ENCODE data around the gene GPR132.

The GPR132 gene

GRCh38 chr14:105018414-105018813 lies 46.8 kb downstream of the GPR132 start:
- peaks cover 63% of the 10 kb centered on the region for H3K4me1 ChIP-seq (ENCODE audit: insufficient read depth, low read length, poor library complexity, severe bottlenecking)
- H3K79me2 ChIP-seq (ENCODE audit: insufficient read depth, low read length) = peaks cover 92% of the 10 kb centered on the region
- peaks cover 68% of the 10 kb centered on the region for H4K20me1 ChIP-seq (ENCODE audit: insufficient read depth, low read length, poor library complexity, severe bottlenecking)
- 0 out of 2 replicates have a peak, but pooled peaks cover 5% of the 10 kb centered on the region for H3K36me3 ChIP-seq (ENCODE audit: insufficient read depth, low read length)
- H3K9ac ChIP-seq (ENCODE audit: low read depth, low read length, poor library complexity, severe bottlenecking) = peak overlapping the region; percentile 100
- H3K9me3 ChIP-seq (ENCODE audit: insufficient read depth, low read depth, low read length) = no peaks in the 10 kb centered on the region
- no peaks in the 10 kb centered on the region for H3K9me2 ChIP-seq (replicated peaks; ENCODE audit: low read depth, low read length)
- H2AFZ ChIP-seq (ENCODE audit: low read length) = no peak overlapping the region
- peak overlapping the region; percentile 100 for H3K4me3 ChIP-seq (ENCODE audit: low read length, poor library complexity, severe bottlenecking)
- H3K4me2 ChIP-seq (ENCODE audit: low read depth, low read length, poor library complexity, severe bottlenecking) = peak overlapping the region; percentile 92
- peaks cover 8% of the 10 kb centered on the region for H3K27me3 ChIP-seq (ENCODE audit: insufficient read depth, low read length, poor library complexity, severe bottlenecking)
- no peak for TF ChIP-seq EZH2phosphoT487 (IDR thresholded peaks at IDR 0.05; ENCODE audit: borderline replicate concordance)
- no peaks in the 10 kb centered on the region for H3F3A ChIP-seq (ENCODE audit: low read depth)

GRCh38 chr14:105015905-105016304 lies 49.3 kb downstream of the GPR132 start:
- Histone ChIP-seq H4K20me1 (ENCODE audit: insufficient read depth, low read length, poor library complexity, severe bottlenecking) (peaks cover 93% of the 10 kb centered on the region), H3K9me2 (replicated peaks; ENCODE audit: low read depth, low read length) (no peaks in the 10 kb centered on the region), H3K79me2 (ENCODE audit: insufficient read depth, low read length) (peaks cover 100% of the 10 kb centered on the region), H3F3A (ENCODE audit: low read depth) (no peaks in the 10 kb centered on the region), H3K4me1 (ENCODE audit: insufficient read depth, low read length, poor library complexity, severe bottlenecking) (peaks cover 51% of the 10 kb centered on the region), H3K9ac (ENCODE audit: low read depth, low read length, poor library complexity, severe bottlenecking) (peak overlapping the region; percentile 100), H3K4me2 (ENCODE audit: low read depth, low read length, poor library complexity, severe bottlenecking) (peak overlapping the region; percentile 92), H2AFZ (ENCODE audit: low read length) (no peak overlapping the region), H3K9me3 (ENCODE audit: insufficient read depth, low read depth, low read length) (no peaks in the 10 kb centered on the region), H3K36me3 (ENCODE audit: insufficient read depth, low read length) (peaks cover 23% of the 10 kb centered on the region; the same call in 1 of the 2 replicates), H3K4me3 (ENCODE audit: low read length, poor library complexity, severe bottlenecking) (peak overlapping the region; percentile 100), H3K27me3 (ENCODE audit: insufficient read depth, low read length, poor library complexity, severe bottlenecking) (peaks cover 8% of the 10 kb centered on the region)
- TF ChIP-seq, protein P1, sequence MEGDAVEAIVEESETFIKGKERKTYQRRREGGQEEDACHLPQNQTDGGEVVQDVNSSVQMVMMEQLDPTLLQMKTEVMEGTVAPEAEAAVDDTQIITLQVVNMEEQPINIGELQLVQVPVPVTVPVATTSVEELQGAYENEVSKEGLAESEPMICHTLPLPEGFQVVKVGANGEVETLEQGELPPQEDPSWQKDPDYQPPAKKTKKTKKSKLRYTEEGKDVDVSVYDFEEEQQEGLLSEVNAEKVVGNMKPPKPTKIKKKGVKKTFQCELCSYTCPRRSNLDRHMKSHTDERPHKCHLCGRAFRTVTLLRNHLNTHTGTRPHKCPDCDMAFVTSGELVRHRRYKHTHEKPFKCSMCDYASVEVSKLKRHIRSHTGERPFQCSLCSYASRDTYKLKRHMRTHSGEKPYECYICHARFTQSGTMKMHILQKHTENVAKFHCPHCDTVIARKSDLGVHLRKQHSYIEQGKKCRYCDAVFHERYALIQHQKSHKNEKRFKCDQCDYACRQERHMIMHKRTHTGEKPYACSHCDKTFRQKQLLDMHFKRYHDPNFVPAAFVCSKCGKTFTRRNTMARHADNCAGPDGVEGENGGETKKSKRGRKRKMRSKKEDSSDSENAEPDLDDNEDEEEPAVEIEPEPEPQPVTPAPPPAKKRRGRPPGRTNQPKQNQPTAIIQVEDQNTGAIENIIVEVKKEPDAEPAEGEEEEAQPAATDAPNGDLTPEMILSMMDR (conservative IDR thresholded peaks at IDR 0.05; ENCODE audit: low read length) = no peak
- TF ChIP-seq EZH2phosphoT487 (IDR thresholded peaks at IDR 0.05; ENCODE audit: borderline replicate concordance) = no peak

DNA sequence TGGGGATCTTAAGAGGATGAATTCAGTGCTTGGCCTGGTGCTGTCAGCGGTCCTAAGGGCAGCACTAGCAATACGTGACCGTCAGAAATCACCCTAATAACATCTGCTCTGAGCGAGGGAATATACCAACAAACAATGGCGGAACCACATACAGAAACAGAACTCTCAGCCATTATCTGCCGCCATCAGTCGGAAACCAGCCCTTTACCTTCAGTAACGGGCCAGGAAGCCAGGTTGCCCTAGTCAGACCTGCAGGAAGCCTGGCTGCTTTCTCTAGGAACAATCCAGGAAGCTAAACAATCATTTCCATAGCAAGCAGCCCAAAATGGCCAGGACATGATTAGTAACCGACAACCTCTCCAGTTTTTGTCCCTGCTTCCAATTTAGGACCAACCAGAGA lies 50.0 kb downstream of the GPR132 start:
- Histone ChIP-seq H3K4me3 (ENCODE audit: low read length, poor library complexity, severe bottlenecking) (peak overlapping the region; percentile 100), H3K9ac (ENCODE audit: low read depth, low read length, poor library complexity, severe bottlenecking) (peak overlapping the region; percentile 100)

More for the DNA sequence above, 50.0 kb downstream of the GPR132 start:
- H3K79me2 ChIP-seq (ENCODE audit: insufficient read depth, low read length) = peaks cover 100% of the 10 kb centered on the region
- H3K4me2 ChIP-seq (ENCODE audit: low read depth, low read length, poor library complexity, severe bottlenecking) = peak overlapping the region; percentile 92
- H3K27me3 ChIP-seq (ENCODE audit: insufficient read depth, low read length, poor library complexity, severe bottlenecking) = peaks cover 3% of the 10 kb centered on the region
- H3K9me3 ChIP-seq (ENCODE audit: insufficient read depth, low read depth, low read length) = no peaks in the 10 kb centered on the region
- no peak for TF ChIP-seq EZH2phosphoT487 (IDR thresholded peaks at IDR 0.05; ENCODE audit: borderline replicate concordance)
- TF ChIP-seq, protein P1 (conservative IDR thresholded peaks at IDR 0.05; ENCODE audit: low read length) = no peak
- H3K9me2 ChIP-seq (replicated peaks; ENCODE audit: low read depth, low read length) = no peaks in the 10 kb centered on the region
- H3K4me1 ChIP-seq (ENCODE audit: insufficient read depth, low read length, poor library complexity, severe bottlenecking) = peaks cover 51% of the 10 kb centered on the region
- peaks cover 29% of the 10 kb centered on the region for H3K36me3 ChIP-seq (ENCODE audit: insufficient read depth, low read length)
- H3F3A ChIP-seq (ENCODE audit: low read depth) = no peaks in the 10 kb centered on the region
- H4K20me1 ChIP-seq (ENCODE audit: insufficient read depth, low read length, poor library complexity, severe bottlenecking) = peaks cover 96% of the 10 kb centered on the region
- no peak overlapping the region for H2AFZ ChIP-seq (ENCODE audit: low read length)
